IMR-90 (cell line): ENCODE measurements around the gene FEZF2. TPM values are rescaled to one million over a fixed set of nuclear protein-coding genes. Genes with fewer than 3 reads are reported as not detected.
A peak's percentile ranks its signal among the peaks of the same experiment; 100 is the strongest.

Source experiments
- ATAC-seq: fragments of 200-7000 bp; cut with Tn5 transposase; 2 replicates; pipeline ENCODE4 v1.9.1; 2020; ENCODE audit warnings: low read depth, mild to moderate bottlenecking, moderate library complexity
- BruUV-seq: library from RNA; stranded (reverse); fragments of 400-500 nt; replicated peaks from 2 replicates; lab custom pipeline; 2021; lab: Mats Ljungman, UMichigan
- CTCF ChIA-PET: fragments of 300-600 bp; formaldehyde crosslinking; extraction: SDS; loops from one replicate; lab custom pipeline; 2021; ENCODE audit warnings: antibody characterized with exemption; lab: Yijun Ruan, JAX
- POLR2A ChIA-PET: fragments of 300-600 bp; sonication (Branson Sonifier 250); formaldehyde crosslinking; loops from one replicate; lab custom pipeline; 2022; ENCODE audit warnings: antibody characterized with exemption; ENCODE audit not compliant: unreplicated experiment; lab: Charles Lee
- DNase-seq: peaks from one replicate; pipeline ENCODE4 v3.0.0; 2013
- H2AFZ ChIP-seq: replicated peaks from 2 replicates; pipeline ENCODE3; 2013; ENCODE audit warnings: low read length, mild to moderate bottlenecking; ENCODE audit not compliant: poor library complexity
- H2AK5ac ChIP-seq: 2 replicates; pipeline ENCODE4 v1.6.1; 2013; ENCODE audit warnings: low read depth, low read length, inconsistent platforms
- H2AK9ac ChIP-seq: replicated peaks from 2 replicates; pipeline ENCODE3; 2013; ENCODE audit warnings: mild to moderate bottlenecking, low read depth, low read length, moderate library complexity; ENCODE audit not compliant: poor library complexity
- H2BK120ac ChIP-seq: 2 replicates; pipeline ENCODE4 v1.6.1; 2013; ENCODE audit warnings: low read depth, low read length, inconsistent platforms
- H2BK15ac ChIP-seq: 3 replicates; pipeline ENCODE4 v1.6.1; 2013; ENCODE audit warnings: low read depth, low read length, inconsistent platforms
- H2BK20ac ChIP-seq: 2 replicates; pipeline ENCODE4 v1.6.1; 2013; ENCODE audit warnings: low read depth, mild to moderate bottlenecking, inconsistent platforms, low read length, moderate library complexity
- H2BK5ac ChIP-seq: 2 replicates; pipeline ENCODE4 v1.6.1; 2013; ENCODE audit warnings: mild to moderate bottlenecking, low read depth, low read length, inconsistent platforms; ENCODE audit not compliant: poor library complexity, severe bottlenecking
- H3K14ac ChIP-seq: replicated peaks from 2 replicates; pipeline ENCODE4 v1.6.1; 2013; ENCODE audit warnings: low read depth, low read length, inconsistent platforms
- H3K18ac ChIP-seq: 2 replicates; pipeline ENCODE4 v1.6.1; 2013; ENCODE audit warnings: low read depth, low read length, control low read depth
- H3K23ac ChIP-seq: 2 replicates; pipeline ENCODE4 v1.6.1; 2013; ENCODE audit warnings: low read depth, low read length, inconsistent platforms
- H3K27ac ChIP-seq: 2 replicates; pipeline ENCODE4 v1.5.1; 2013; ENCODE audit warnings: mild to moderate bottlenecking, control low read depth, low read length; ENCODE audit not compliant: insufficient read depth
- H3K27me3 ChIP-seq: 2 replicates; pipeline ENCODE4 v1.6.1; 2013; ENCODE audit warnings: low read length; ENCODE audit not compliant: control insufficient read depth, insufficient read depth
- H3K36me3 ChIP-seq: 2 replicates; pipeline ENCODE4 v1.6.1; 2013; ENCODE audit warnings: low read length, mixed read lengths; ENCODE audit not compliant: control insufficient read depth, insufficient read depth
- H3K4ac ChIP-seq: 2 replicates; pipeline ENCODE4 v1.6.1; 2013; ENCODE audit warnings: low read depth, low read length, inconsistent platforms
- H3K4me1 ChIP-seq: 2 replicates; pipeline ENCODE4 v1.6.1; 2013; ENCODE audit warnings: low read length, mixed read lengths; ENCODE audit not compliant: control insufficient read depth, insufficient read depth
- H3K4me2 ChIP-seq: 2 replicates; pipeline ENCODE4 v1.6.1; 2013; ENCODE audit warnings: low read depth, mild to moderate bottlenecking, control low read depth, low read length, moderate library complexity
- H3K4me3 ChIP-seq: 2 replicates; pipeline ENCODE4 v1.5.1; 2013; ENCODE audit warnings: low read depth, mild to moderate bottlenecking, control low read depth, low read length, moderate library complexity; ENCODE audit not compliant: insufficient read depth
- H3K56ac ChIP-seq: 2 replicates; pipeline ENCODE4 v1.6.1; 2013; ENCODE audit warnings: low read length, inconsistent platforms; ENCODE audit not compliant: insufficient read depth; ENCODE audit errors: extremely low read depth
- H3K79me1 ChIP-seq, 2 experiments: 2 replicates each; pipeline ENCODE4 v1.6.1; 2013; ENCODE audit warnings: low read length in 2 of 2, inconsistent platforms in 1 of 2, low read depth in 1 of 2
- H3K9ac ChIP-seq: 2 replicates; pipeline ENCODE4 v1.6.1; 2013; ENCODE audit warnings: low read depth, low read length, control low read depth
- H3K9me1 ChIP-seq: 2 replicates; pipeline ENCODE4 v1.6.1; 2013; ENCODE audit warnings: low read length, inconsistent platforms; ENCODE audit not compliant: insufficient read depth
- H3K9me3 ChIP-seq: 2 replicates; pipeline ENCODE4 v1.6.1; 2013; ENCODE audit warnings: low read length; ENCODE audit not compliant: control insufficient read depth, insufficient read depth
- H4K20me1 ChIP-seq: 2 replicates; pipeline ENCODE4 v1.6.1; 2013; ENCODE audit warnings: low read length, inconsistent platforms; ENCODE audit not compliant: insufficient read depth
- H4K5ac ChIP-seq: 2 replicates; pipeline ENCODE4 v1.6.1; 2013; ENCODE audit warnings: mild to moderate bottlenecking, low read depth, low read length, control low read depth
- H4K8ac ChIP-seq, 2 experiments: 2 replicates each; pipeline ENCODE4 v1.6.1; 2013; ENCODE audit warnings: low read depth in 2 of 2, low read length in 2 of 2, control low read depth in 1 of 2, inconsistent platforms in 1 of 2
- H4K91ac ChIP-seq: 2 replicates; pipeline ENCODE4 v1.6.1; 2013; ENCODE audit warnings: low read depth, low read length, inconsistent platforms; ENCODE audit not compliant: insufficient read depth
- CHD1 ChIP-seq: IDR thresholded peaks from 2 replicates; pipeline ENCODE4 v1.6.1; 2012; ENCODE audit warnings: low read depth, low read length, improper control_type of control experiment
- CTCF ChIP-seq: conservative IDR thresholded peaks from 2 replicates; pipeline ENCODE4 v1.5.1; 2012; ENCODE audit warnings: mild to moderate bottlenecking, low read depth, low read length, improper control_type of control experiment
- FOS ChIP-seq: fragments of 150-350 bp; IDR thresholded peaks from 2 replicates; pipeline ENCODE4 v1.6.1; 2016; ENCODE audit warnings: low read depth, low read length
- MAFK ChIP-seq: IDR thresholded peaks from 2 replicates; pipeline ENCODE4 v1.6.1; 2012; ENCODE audit warnings: low read depth, low read length, improper control_type of control experiment
- MAZ ChIP-seq: IDR thresholded peaks from 2 replicates; pipeline ENCODE4 v1.6.1; 2012; ENCODE audit warnings: low read depth, mild to moderate bottlenecking, low read length, improper control_type of control experiment, moderate library complexity, borderline replicate concordance
- MXI1 ChIP-seq: IDR thresholded peaks from 2 replicates; pipeline ENCODE4 v1.6.1; 2012; ENCODE audit warnings: low read depth, mild to moderate bottlenecking, low read length, moderate library complexity, borderline replicate concordance
- NFE2L2 ChIP-seq: fragments of 150-350 bp; IDR thresholded peaks from 2 replicates; pipeline ENCODE4 v1.6.1; 2016; ENCODE audit warnings: low read depth, mild to moderate bottlenecking, low read length
- POLR2A ChIP-seq: IDR thresholded peaks from 2 replicates; pipeline ENCODE4 v1.6.1; 2012; ENCODE audit warnings: mild to moderate bottlenecking, low read depth, low read length
- RAD21 ChIP-seq: IDR thresholded peaks from 2 replicates; pipeline ENCODE4 v1.6.1; 2012; ENCODE audit warnings: low read length, improper control_type of control experiment
- RCOR1 ChIP-seq: IDR thresholded peaks from 2 replicates; pipeline ENCODE4 v1.6.1; 2012; ENCODE audit warnings: mild to moderate bottlenecking, low read length, improper control_type of control experiment; ENCODE audit not compliant: insufficient replicate concordance
- SMC3 ChIP-seq: fragments of 150-350 bp; IDR thresholded peaks from 2 replicates; pipeline ENCODE4 v1.6.1; 2016; ENCODE audit warnings: low read depth, mild to moderate bottlenecking, antibody characterized with exemption, low read length, moderate library complexity
- USF2 ChIP-seq: fragments of 150-350 bp; IDR thresholded peaks from 2 replicates; pipeline ENCODE4 v1.6.1; 2017; ENCODE audit warnings: mild to moderate bottlenecking, antibody characterized with exemption, low read length, low read depth
- WGBS, 2 experiments: methylation state at CpG; one replicate each; pipeline versions ENCODE4 v1.1.5 to v1.1.7; 2013; ENCODE audit warnings: missing lambda C conversion rate in 2 of 2; ENCODE audit not compliant: insufficient read length in 1 of 2; ENCODE audit errors: extremely low coverage in 2 of 2; 5-methylcytosine and 5-hydroxymethylcytosine counted together
- dilution Hi-C: fragments of 300-500 bp; cut with HindIII; formaldehyde crosslinking; loops from one replicate; pipeline ENCODE4 v1.14.3; 2018; ENCODE audit warnings: low sequenced_read_pairs; ENCODE audit not compliant: unreplicated experiment
- in situ Hi-C: fragments of 300-500 bp; cut with MboI; formaldehyde crosslinking; loops from 3 replicates; pipeline ENCODE4 v1.14.3; 2019; ENCODE audit warnings: low sequenced_read_pairs, inconsistent platforms, mixed read lengths
- intact Hi-C: fragments of 100-400 bp; cut with micrococcal nuclease; formaldehyde crosslinking; loops from 2 replicates; pipeline ENCODE4 v1.10.0; 2022
- polyA plus RNA-seq, 3 experiments: library from polyadenylated mRNA; depleted of rRNA; stranded (reverse); fragments of >200 nt; gene quantifications; 2 replicates each; pipeline ENCODE4 v1.2.3, GENCODE V29; 2012; ENCODE audit warnings: low replicate concordance in 1 of 3
- total RNA-seq: library from RNA; depleted of rRNA; stranded (reverse); fragments of >200 nt; gene quantifications from 2 replicates; pipeline ENCODE4 v1.2.3, GENCODE V29; 2012

FEZF2 gene
- total and polyA plus RNA-seq, 2 of the 4 experiments (the other 2 are of a cell fraction): not detected

- TF ChIP-seq NFE2L2: no peak
Observed at GRCh38 chr3:62368705-62369475, 4.5 kb downstream of the FEZF2 start (continued).

GRCh38 chr3:62368290-62368704 lies 5.1 kb downstream of the FEZF2 start:
- in situ Hi-C loops (no loop called here), dilution Hi-C loops (no loop called here), intact Hi-C loops (no loop called here)
- Histone ChIP-seq H3K4me3 (no peak overlapping the region), H3K4me2 (no peak overlapping the region), H3K4me1 (no peaks in the 10 kb centered on the region), H3K27me3 (peaks cover 76% of the 10 kb centered on the region), H4K20me1 (no peaks in the 10 kb centered on the region; the same call in 1 of the 2 replicates), H4K91ac (no peak overlapping the region), H2AK5ac (no peak overlapping the region), H3K27ac (no peak overlapping the region), H3K23ac (no peak overlapping the region), H4K5ac (no peak overlapping the region), H3K9me3 (peaks cover 5% of the 10 kb centered on the region; the same call in 1 of the 2 replicates), H2BK15ac (no peak overlapping the region), H3K18ac (no peak overlapping the region), H2AK9ac (no peak overlapping the region), H4K8ac (no peak overlapping the region), H3K79me1 (no peaks in the 10 kb centered on the region), H2BK5ac (no peak overlapping the region), H3K9me1 (no peaks in the 10 kb centered on the region), H2BK20ac (no peak overlapping the region), H3K36me3 (no peaks in the 10 kb centered on the region), H3K14ac (no peak overlapping the region), H3K4ac (no peak overlapping the region), H2AFZ (peak overlapping the region; percentile 41), H2BK120ac (no peak overlapping the region), H3K56ac (no peak overlapping the region), H3K9ac (no peak overlapping the region)
- ChIA-PET POLR2A (no interaction called here), CTCF (interaction anchor here (0.8 kb wide), 1 partner anchor 33 kb away, joined by 3 read pairs; no protein-coding TSS in a partner anchor)
- BruUV-seq: no TSS peak
- DNase-seq: no peak
- no peak for ATAC-seq
- WGBS, 2 experiments: 0% methylated on average over 1 of the region's 19 CpGs; no CpG with 5 or more reads in 1 of the 2 experiments
- no peak for TF ChIP-seq MAZ
- TF ChIP-seq MXI1: no peak
- no peak for TF ChIP-seq RCOR1
- TF ChIP-seq MAFK: no peak
- TF ChIP-seq FOS: no peak
- TF ChIP-seq RAD21: no peak
- TF ChIP-seq SMC3: no peak
- TF ChIP-seq USF2: no peak
- no peak for TF ChIP-seq CHD1
- TF ChIP-seq CTCF: no peak
- TF ChIP-seq POLR2A: no peak
